Hepatocyte (in vitro differentiated cells): ENCODE results near the gene EBPL. TPM values are rescaled to one million over a fixed set of nuclear protein-coding genes. Genes with fewer than 3 reads are reported as not detected.

Source experiments
- DNase-seq: peaks from one replicate; pipeline ENCODE4 v3.0.0-alpha.2; 2016; ENCODE audit warnings: low spot score
- H2AFZ ChIP-seq: fragments of 200-600 bp; sonication (generic); 2 replicates; pipeline ENCODE4 v1.6.0; 2016; ENCODE audit warnings: antibody characterized with exemption, mild to moderate bottlenecking
- H3K27ac ChIP-seq: fragments of 200-600 bp; sonication (generic); 2 replicates; pipeline ENCODE4 v1.5.1; 2016; ENCODE audit warnings: mild to moderate bottlenecking
- H3K27me3 ChIP-seq: fragments of 200-600 bp; sonication (generic); 2 replicates; pipeline ENCODE4 v1.6.1; 2016
- H3K36me3 ChIP-seq: fragments of 200-600 bp; sonication (generic); replicated peaks from 2 replicates; pipeline ENCODE4 v1.5.1; 2016; ENCODE audit warnings: low read depth; ENCODE audit not compliant: insufficient read depth
- H3K4me1 ChIP-seq: fragments of 200-600 bp; sonication (generic); 2 replicates; pipeline ENCODE4 v1.5.1; 2016; ENCODE audit warnings: mild to moderate bottlenecking, moderate library complexity; ENCODE audit not compliant: insufficient read depth
- H3K4me2 ChIP-seq: fragments of 200-600 bp; sonication (generic); 2 replicates; pipeline ENCODE4 v1.6.0; 2016
- H3K4me3 ChIP-seq: fragments of 200-600 bp; sonication (generic); 2 replicates; pipeline ENCODE4 v1.5.1; 2016; ENCODE audit warnings: mild to moderate bottlenecking
- H3K79me2 ChIP-seq: fragments of 200-600 bp; sonication (generic); 2 replicates; pipeline ENCODE4 v1.6.0; 2017; ENCODE audit warnings: mild to moderate bottlenecking
- H3K9me2 ChIP-seq: fragments of 200-600 bp; sonication (generic); replicated peaks from 2 replicates; pipeline ENCODE4 v1.6.0; 2017; ENCODE audit warnings: mild to moderate bottlenecking; ENCODE audit not compliant: insufficient read depth
- H3K9me3 ChIP-seq: fragments of 200-600 bp; sonication (generic); 2 replicates; pipeline ENCODE4 v1.5.1; 2016; ENCODE audit warnings: low read depth, mild to moderate bottlenecking
- H4K20me1 ChIP-seq: fragments of 200-600 bp; sonication (generic); 2 replicates; pipeline ENCODE4 v1.6.0; 2016; ENCODE audit warnings: mild to moderate bottlenecking; ENCODE audit not compliant: insufficient read depth, poor library complexity, severe bottlenecking
- CTCF ChIP-seq: fragments of 200-600 bp; sonication (generic); IDR thresholded peaks from 2 replicates; pipeline ENCODE4 v1.5.1; 2016; ENCODE audit warnings: antibody characterized with exemption, mild to moderate bottlenecking; ENCODE audit not compliant: poor library complexity
- EZH2 ChIP-seq: fragments of 200-600 bp; sonication (generic); IDR thresholded peaks from 2 replicates; pipeline ENCODE4 v1.6.1; 2016; ENCODE audit warnings: antibody characterized with exemption, mild to moderate bottlenecking, borderline replicate concordance
- EZH2phosphoT487 ChIP-seq: fragments of 200-600 bp; sonication (generic); IDR thresholded peaks from one replicate; pipeline ENCODE4 v1.6.1; 2018; ENCODE audit warnings: antibody characterized with exemption, mild to moderate bottlenecking, low read depth, moderate library complexity; ENCODE audit not compliant: unreplicated experiment, severe bottlenecking
- WGBS: methylation state at CpG from one replicate; pipeline ENCODE4 v1.1.6; 2016; ENCODE audit warnings: low lambda C conversion rate; ENCODE audit errors: missing lambda C conversion rate; 5-methylcytosine and 5-hydroxymethylcytosine counted together
- polyA plus RNA-seq: library from polyadenylated mRNA; unstranded; fragments of >200 nt; fragmentation: Nextera tagmentation; extraction: Ambion mirVana; gene quantifications from 2 replicates; pipeline ENCODE4 v1.2.1, GENCODE V29; 2016
- total RNA-seq: library from RNA; depleted of rRNA; stranded (reverse); fragments of >200 nt; gene quantifications from 2 replicates; pipeline ENCODE4 v1.2.3, GENCODE V29; 2014

Gene EBPL
- total and polyA plus RNA-seq, 2 experiments from 2014 or later, result 135 to 180 TPM

- no peaks in the 10 kb centered on the region for H3K4me1 ChIP-seq
- no peak overlapping the region for H3K27ac ChIP-seq
- H3K9me2 ChIP-seq, result no peaks in the 10 kb centered on the region
- H3K4me2 ChIP-seq, result no peak overlapping the region
- peak; percentile 19 for DNase-seq
- no peak overlapping the region for H3K4me3 ChIP-seq
- no peaks in the 10 kb centered on the region for H4K20me1 ChIP-seq
- H3K27me3 ChIP-seq, result no peaks in the 10 kb centered on the region
- no peaks in the 10 kb centered on the region for H3K9me3 ChIP-seq
- WGBS, result 75% methylated on average over 3 of the region's 3 CpGs
- H3K36me3 ChIP-seq, result no peaks in the 10 kb centered on the region
- peaks cover 79% of the 10 kb centered on the region for H3K79me2 ChIP-seq
- no peak overlapping the region for H2AFZ ChIP-seq
- TF ChIP-seq EZH2phosphoT487, result no peak
- peak; percentile 15 for TF ChIP-seq CTCF
- no peak for TF ChIP-seq EZH2
Measured at GRCh38 chr13:49679246-49679645, 12.0 kb downstream of the EBPL start.

- DNase-seq, result no peak
- no peaks in the 10 kb centered on the region for H3K27me3 ChIP-seq
- no peak overlapping the region for H2AFZ ChIP-seq
- peaks cover 75% of the 10 kb centered on the region for H3K79me2 ChIP-seq
- no peak overlapping the region for H3K27ac ChIP-seq
- no peak overlapping the region for H3K4me2 ChIP-seq
- 97% methylated on average over 48 of the region's 48 CpGs for WGBS
- H4K20me1 ChIP-seq, result no peaks in the 10 kb centered on the region
- H3K4me1 ChIP-seq, result no peaks in the 10 kb centered on the region
- no peaks in the 10 kb centered on the region for H3K9me2 ChIP-seq
- no peaks in the 10 kb centered on the region for H3K36me3 ChIP-seq
- H3K9me3 ChIP-seq, result no peaks in the 10 kb centered on the region
- no peak overlapping the region for H3K4me3 ChIP-seq
- no peak for TF ChIP-seq EZH2phosphoT487
- TF ChIP-seq EZH2, result no peak
- no peak for TF ChIP-seq CTCF
Measured at GRCh38 chr13:49678191-49678914, 12.9 kb downstream of the EBPL start.

GRCh38 chr13:49676581-49677298 is 14.5 kb downstream of the EBPL start:
- H3K4me1 ChIP-seq, result no peaks in the 10 kb centered on the region
- peaks cover 70% of the 10 kb centered on the region for H3K79me2 ChIP-seq
- no peak overlapping the region for H2AFZ ChIP-seq
- no peaks in the 10 kb centered on the region for H4K20me1 ChIP-seq
- H3K27me3 ChIP-seq, result no peaks in the 10 kb centered on the region
- no peak for DNase-seq
- H3K9me3 ChIP-seq, result no peaks in the 10 kb centered on the region
- WGBS, result 86% methylated on average over 6 of the region's 6 CpGs
- H3K4me2 ChIP-seq, result no peak overlapping the region
- H3K4me3 ChIP-seq, result no peak overlapping the region
- no peak overlapping the region for H3K27ac ChIP-seq
- TF ChIP-seq CTCF (no peak), EZH2phosphoT487 (no peak), EZH2 (no peak)
- no peaks in the 10 kb centered on the region for H3K9me2 ChIP-seq
- H3K36me3 ChIP-seq, result no peaks in the 10 kb centered on the region
